Neutrophil (primary cell): ENCODE results near the gene METTL3.

Source experiments
- H3K27ac ChIP-seq: fragments of 200-600 bp; sonication (generic); 2 replicates; pipeline ENCODE4 v1.5.1; 2016; ENCODE audit warnings: mild to moderate bottlenecking, moderate library complexity
- H3K27me3 ChIP-seq: fragments of 200-600 bp; sonication (generic); 2 replicates; pipeline ENCODE4 v1.6.0; 2016; ENCODE audit warnings: mild to moderate bottlenecking
- H3K36me3 ChIP-seq: fragments of 200-600 bp; sonication (generic); 2 replicates; pipeline ENCODE4 v1.5.1; 2017
- H3K4me1 ChIP-seq, 2 experiments: fragments of 200-600 bp in 1 of 2; sonication (generic) in 1 of 2; 1 replicate in 1 of 2; 2 replicates in 1 of 2; pipeline versions ENCODE4 v1.5.1 to v1.6.1; 2013 to 2016; ENCODE audit warnings: low read depth in 1 of 2, low read length in 1 of 2, mild to moderate bottlenecking in 1 of 2, moderate library complexity in 1 of 2; ENCODE audit not compliant: control insufficient read depth in 1 of 2, insufficient read depth in 1 of 2
- H3K4me3 ChIP-seq, 2 experiments: fragments of 200-600 bp in 1 of 2; sonication (generic) in 1 of 2; 1 replicate in 1 of 2; 2 replicates in 1 of 2; pipeline ENCODE4 v1.5.1; 2013 to 2016; ENCODE audit warnings: low read depth in 1 of 2, low read length in 1 of 2, mild to moderate bottlenecking in 1 of 2, moderate library complexity in 1 of 2
- H3K9me3 ChIP-seq: fragments of 200-600 bp; sonication (generic); 2 replicates; pipeline ENCODE4 v1.5.1; 2016
- TF ChIP-seq, protein P1 (sequence below): fragments of 200-600 bp; sonication (generic); IDR thresholded peaks from 2 replicates; pipeline ENCODE4 v1.5.1; 2016; ENCODE audit warnings: antibody characterized with exemption

METTL3 gene

GRCh38 chr14:21543963-21544362, 32.8 kb upstream of the METTL3 start:
- TF ChIP-seq, protein P1, sequence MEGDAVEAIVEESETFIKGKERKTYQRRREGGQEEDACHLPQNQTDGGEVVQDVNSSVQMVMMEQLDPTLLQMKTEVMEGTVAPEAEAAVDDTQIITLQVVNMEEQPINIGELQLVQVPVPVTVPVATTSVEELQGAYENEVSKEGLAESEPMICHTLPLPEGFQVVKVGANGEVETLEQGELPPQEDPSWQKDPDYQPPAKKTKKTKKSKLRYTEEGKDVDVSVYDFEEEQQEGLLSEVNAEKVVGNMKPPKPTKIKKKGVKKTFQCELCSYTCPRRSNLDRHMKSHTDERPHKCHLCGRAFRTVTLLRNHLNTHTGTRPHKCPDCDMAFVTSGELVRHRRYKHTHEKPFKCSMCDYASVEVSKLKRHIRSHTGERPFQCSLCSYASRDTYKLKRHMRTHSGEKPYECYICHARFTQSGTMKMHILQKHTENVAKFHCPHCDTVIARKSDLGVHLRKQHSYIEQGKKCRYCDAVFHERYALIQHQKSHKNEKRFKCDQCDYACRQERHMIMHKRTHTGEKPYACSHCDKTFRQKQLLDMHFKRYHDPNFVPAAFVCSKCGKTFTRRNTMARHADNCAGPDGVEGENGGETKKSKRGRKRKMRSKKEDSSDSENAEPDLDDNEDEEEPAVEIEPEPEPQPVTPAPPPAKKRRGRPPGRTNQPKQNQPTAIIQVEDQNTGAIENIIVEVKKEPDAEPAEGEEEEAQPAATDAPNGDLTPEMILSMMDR: no peak
- H3K27ac ChIP-seq: no peak overlapping the region

GRCh38 chr14:21543521-21543960, 32.4 kb upstream of the METTL3 start:
- H3K9me3 ChIP-seq: no peaks in the 10 kb centered on the region
- no peaks in the 10 kb centered on the region for H3K36me3 ChIP-seq
- TF ChIP-seq, protein P1: no peak
- no peaks in the 10 kb centered on the region for H3K4me1 ChIP-seq
- peaks cover 24% of the 10 kb centered on the region for H3K27me3 ChIP-seq
- no peak overlapping the region for H3K27ac ChIP-seq
- H3K4me3 ChIP-seq: no peak overlapping the region

More at GRCh38 chr14:21543963-21544362, 32.8 kb upstream of the METTL3 start:
- no peaks in the 10 kb centered on the region for H3K4me1 ChIP-seq
- H3K9me3 ChIP-seq: no peaks in the 10 kb centered on the region
- peaks cover 20% of the 10 kb centered on the region for H3K27me3 ChIP-seq
- no peak overlapping the region for H3K4me3 ChIP-seq
- H3K36me3 ChIP-seq: no peaks in the 10 kb centered on the region

DNA sequence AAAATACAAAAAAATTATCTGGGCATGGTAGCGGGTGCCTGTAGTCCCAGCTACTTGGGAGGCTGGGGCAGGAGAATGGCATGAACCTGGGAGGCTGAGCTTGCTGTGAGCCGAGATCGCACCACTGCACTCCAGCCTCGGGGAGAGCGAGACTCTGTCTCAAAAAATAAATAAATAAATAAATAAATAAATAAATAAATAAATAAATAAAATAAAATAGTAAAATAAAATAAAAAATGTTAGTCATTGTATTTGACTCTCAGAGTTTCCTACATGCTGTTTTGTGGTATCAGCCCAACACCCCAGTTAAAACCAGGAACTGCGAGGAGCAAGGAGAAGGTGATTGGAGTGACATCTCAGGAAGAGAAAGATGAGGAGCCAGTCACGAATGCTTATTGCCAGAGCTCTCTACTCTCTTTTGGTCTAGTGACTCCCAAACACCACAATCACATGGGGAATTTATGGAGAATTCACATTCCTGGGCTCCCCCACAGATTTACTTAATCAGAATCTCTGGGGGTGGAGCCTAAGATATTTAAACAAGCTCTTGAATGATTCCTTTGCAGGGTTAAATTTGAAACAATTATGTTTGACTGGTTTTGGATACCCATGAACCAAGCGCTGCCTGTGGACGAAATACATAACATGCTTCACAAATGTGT, 30.4 kb upstream of the METTL3 start:
- H3K27ac ChIP-seq: no peak overlapping the region
- H3K36me3 ChIP-seq: no peaks in the 10 kb centered on the region
- H3K27me3 ChIP-seq: peaks cover 44% of the 10 kb centered on the region
- TF ChIP-seq, protein P1: no peak
- H3K9me3 ChIP-seq: no peaks in the 10 kb centered on the region
- no peaks in the 10 kb centered on the region for H3K4me1 ChIP-seq
- H3K4me3 ChIP-seq: no peak overlapping the region

DNA sequence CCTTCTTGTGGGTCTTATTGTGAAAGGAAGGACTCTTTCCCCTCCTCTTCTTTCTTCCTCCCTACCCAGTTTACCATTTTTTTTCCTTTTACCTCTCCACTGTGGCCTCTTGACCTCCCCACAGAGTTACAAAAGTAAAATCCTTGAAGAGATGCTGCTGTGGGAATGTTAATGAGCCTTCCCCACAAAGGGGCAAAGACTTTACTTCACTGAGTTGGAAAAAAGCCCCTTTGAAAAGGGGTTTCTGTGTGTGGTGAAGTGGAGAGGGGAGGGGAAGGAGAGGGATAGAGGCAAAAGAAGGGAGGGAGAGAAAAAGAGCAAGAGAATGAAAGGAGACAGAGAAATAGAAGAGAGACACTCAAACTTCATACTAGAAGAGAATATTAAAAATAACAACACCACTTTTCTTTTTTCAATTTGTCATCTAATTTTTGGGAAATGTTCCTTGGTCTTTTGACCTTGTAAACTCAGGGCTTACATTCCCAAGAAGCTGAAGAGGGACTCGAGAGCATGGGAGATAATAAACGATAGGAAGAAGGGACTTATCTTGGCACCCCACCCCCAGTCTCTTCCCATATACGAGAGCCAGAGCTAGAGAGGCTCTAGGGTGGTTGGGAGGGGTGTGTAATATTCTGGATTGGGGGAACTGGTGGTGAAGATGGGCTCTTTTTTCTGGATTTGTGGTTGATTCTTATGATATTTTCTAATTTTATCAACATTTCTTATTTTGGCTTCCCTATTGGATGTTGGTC, 28.2 kb upstream of the METTL3 start:
- TF ChIP-seq, protein P1: no peak
- Histone ChIP-seq H3K27ac (no peak overlapping the region), H3K9me3 (no peaks in the 10 kb centered on the region), H3K4me1 (no peaks in the 10 kb centered on the region), H3K36me3 (no peaks in the 10 kb centered on the region), H3K27me3 (peaks cover 66% of the 10 kb centered on the region), H3K4me3 (no peak overlapping the region)

DNA sequence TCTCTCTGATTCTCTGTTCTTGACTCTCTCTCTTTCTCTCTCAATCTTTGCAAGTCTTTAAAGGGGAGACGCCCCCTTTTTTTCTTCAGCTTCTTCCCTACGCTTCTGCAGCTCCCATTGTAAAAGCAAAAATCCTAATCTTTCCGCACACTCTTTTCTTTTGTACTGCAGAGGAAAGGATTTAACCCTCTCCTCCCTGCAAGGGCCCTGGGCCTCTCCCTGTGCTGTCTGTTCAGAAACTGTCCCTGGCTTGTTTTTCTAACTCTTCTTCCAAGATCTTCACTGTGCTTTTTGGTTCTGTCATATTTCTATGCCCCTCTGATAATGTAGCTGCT, 25.9 kb upstream of the METTL3 start:
- Histone ChIP-seq H3K27ac (no peak overlapping the region), H3K9me3 (no peaks in the 10 kb centered on the region), H3K4me3 (no peak overlapping the region), H3K4me1 (no peaks in the 10 kb centered on the region), H3K36me3 (no peaks in the 10 kb centered on the region), H3K27me3 (peaks cover 71% of the 10 kb centered on the region)
- TF ChIP-seq, protein P1: no peak
